HG03378 (cell line): ENCODE results near the gene NRF1.
A peak's percentile ranks its signal among the peaks of the same experiment; 100 is the strongest.
"Not testable (repeated sequence)": the region's sequence is repeated elsewhere in the genome, so short reads cannot be mapped to it uniquely, and the experiment has no call there.

Experiments used
- ATAC-seq: cut with Tn5 transposase; IDR thresholded peaks from one replicate; pipeline ENCODE4 v1.9.1; 2021; ENCODE audit warnings: mild to moderate bottlenecking, moderate library complexity; ENCODE audit not compliant: unreplicated experiment

The NRF1 gene

GRCh38 chr7:129611246-129612111, at the start of gene NRF1:
TSS of gene NRF1 (plus strand) at chr7:129611720. CDS start at chr7:129657352, 45,632 bp downstream.
- ATAC-seq: peak; percentile 48

- not testable (repeated sequence) for ATAC-seq
Measured at GRCh38 chr7:129566323-129566722, 45.2 kb upstream of the NRF1 start.

DNA sequence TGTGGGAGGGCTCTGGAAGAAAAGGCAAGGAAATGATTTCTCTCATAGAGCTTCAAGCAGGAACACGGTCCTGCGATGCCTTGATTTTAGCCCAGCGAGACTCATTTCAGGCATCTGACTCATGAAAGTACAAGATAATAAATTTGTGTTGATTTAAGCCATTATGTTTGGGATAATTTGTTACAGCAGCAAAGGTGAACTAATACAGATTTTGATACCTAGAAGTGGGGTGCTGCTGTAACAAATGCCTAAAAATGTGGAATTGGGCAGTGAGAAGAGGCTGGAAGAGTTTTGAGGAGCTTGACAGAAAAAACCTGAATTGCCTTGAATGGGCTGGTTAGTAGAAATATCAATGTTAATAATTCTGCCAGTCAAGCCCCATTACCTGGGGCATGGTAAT, 44.1 kb upstream of the NRF1 start:
- ATAC-seq: no peak

GRCh38 chr7:129568240-129568639, 43.3 kb upstream of the NRF1 start:
- ATAC-seq: no peak

GRCh38 chr7:129569326-129569725, 42.2 kb upstream of the NRF1 start:
- no peak for ATAC-seq

DNA sequence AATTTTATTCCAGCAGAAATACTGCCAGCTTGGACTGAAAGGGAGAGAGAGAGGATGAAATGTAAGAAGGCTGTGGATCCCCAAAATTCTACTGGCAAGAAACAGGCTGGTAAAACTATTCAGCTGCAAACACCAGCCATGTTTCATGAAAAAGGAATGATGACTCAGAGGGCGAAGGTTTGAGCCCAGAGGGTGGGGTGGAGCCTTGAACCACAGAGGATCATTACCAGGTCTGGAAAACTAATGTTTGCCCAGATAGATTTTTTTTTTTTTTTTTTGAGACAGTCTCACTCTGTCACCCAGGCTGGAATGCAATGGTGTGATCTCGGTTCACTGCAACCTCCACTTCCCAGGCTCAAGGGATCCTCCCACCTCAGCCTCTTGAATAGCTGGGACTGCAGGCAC, 41.7 kb upstream of the NRF1 start:
- ATAC-seq: no peak

DNA sequence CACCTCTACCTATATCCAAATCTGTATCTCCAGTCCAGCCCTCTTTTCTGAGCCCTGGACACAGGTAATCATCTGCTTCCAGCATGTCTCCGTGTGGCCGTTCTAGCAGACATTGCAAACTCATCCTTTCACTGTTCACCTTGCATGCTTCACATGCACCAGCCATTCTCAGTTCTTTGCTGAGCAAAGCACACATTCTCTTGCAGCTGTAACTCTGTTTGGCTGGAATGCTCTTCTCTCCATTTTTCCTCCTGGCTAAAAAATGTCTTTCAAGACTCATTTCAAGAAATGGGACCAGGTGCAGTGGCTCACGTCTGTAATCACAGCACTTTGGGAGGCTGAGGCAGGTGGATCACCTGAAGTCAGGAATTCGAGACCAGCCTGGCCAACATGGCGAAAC, 40.3 kb upstream of the NRF1 start:
- no peak for ATAC-seq

DNA sequence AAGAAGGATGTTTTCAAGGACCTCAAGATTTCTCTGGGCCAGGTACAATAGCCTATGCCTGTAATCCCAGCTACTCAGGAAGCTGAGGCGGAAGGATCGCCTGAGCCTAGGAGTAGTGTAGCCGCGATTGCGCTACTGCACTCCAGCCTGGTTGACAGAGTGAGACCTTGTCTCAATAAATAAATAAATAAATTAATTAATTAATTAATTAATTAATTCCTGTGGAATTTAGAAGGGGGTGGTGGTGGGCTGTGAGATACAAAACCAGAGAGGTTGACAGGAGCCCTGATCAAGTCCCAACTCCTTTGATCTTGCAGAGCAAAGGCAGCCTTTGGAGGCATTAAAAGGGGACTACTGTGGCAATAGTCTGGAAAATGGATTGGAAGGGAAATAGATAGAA, 39.3 kb upstream of the NRF1 start:
- ATAC-seq: no peak

DNA sequence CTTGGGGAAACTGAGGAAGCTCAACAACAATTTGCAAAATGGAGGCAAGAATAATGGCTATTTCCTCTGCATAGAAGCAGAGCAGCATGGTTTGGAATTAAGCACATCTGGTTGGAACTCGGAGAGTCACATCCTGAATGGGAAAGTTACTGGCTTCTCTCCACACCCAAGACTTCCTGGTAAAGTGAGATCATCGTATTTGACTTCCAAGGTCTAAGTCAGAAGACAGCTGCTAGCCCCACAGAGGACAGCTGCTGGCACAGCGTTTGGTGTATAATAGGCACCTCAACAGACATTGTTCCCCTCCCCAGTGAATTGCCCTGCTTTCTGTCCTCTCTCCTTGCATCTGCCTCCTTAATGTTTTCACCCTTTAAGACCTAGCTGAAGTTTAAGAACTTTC, 37.0 kb upstream of the NRF1 start:
- ATAC-seq: no peak

GRCh38 chr7:129575699-129576098, 35.8 kb upstream of the NRF1 start:
- ATAC-seq: no peak

- ATAC-seq: no peak
Measured at GRCh38 chr7:129576138-129576537, 35.4 kb upstream of the NRF1 start.

- ATAC-seq: no peak
Measured at GRCh38 chr7:129578829-129579228, 32.7 kb upstream of the NRF1 start.

DNA sequence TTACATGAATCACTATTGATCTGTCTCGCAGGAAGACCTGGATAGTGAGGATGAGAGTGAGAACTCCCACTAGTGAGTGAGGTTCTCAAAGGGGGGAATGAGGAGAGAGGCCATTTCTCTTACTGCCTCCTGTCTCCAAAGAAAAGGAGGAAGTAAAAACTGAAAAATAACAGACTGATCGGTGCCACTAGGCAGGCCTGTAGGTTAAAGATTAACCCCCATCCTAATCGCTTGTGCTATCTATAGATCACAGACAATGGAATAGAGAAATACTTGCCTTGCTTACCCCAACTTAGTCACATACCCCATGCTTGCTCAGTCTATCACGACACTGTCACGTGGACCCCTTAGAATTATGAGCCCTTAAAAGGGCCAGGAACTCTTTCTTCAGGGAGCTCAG, 25.3 kb upstream of the NRF1 start:
- ATAC-seq: not testable (repeated sequence)

DNA sequence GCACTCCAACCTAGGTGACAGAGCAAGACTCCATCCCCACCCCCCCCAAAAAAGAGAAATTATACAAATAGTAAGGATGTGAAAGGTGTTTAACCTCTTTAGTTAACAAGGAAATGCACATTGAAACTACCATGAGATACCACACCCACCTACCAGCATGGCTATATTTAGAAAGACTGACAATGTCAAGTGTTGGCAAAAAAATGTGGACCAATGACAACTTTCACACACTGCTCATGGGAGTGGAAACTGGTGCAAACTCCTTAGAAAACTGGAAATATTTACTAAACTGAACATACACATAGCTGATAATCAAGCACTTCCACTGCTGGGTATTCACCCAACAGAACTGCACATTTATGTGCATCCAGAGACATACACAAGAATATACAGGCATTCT, 23.3 kb upstream of the NRF1 start:
- ATAC-seq: no peak

DNA sequence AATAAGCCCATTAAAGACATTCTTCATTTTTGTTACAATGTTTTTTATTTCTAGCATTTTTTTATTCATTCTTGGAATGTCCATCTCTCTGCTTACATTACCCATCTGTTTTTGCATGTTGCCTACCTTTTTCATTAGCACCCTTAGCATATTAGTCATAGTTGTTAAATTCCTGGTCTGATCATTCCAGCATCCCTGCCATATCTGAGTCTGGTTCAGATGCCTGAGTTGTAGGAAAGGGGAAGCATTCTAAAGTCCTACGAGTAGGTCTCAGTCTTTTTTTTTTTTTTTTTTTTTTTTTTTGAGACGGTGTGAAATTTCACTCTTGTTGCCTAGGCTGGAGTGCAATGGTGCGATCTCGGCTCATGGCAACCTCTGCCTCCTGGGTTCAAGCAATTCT, 19.7 kb upstream of the NRF1 start:
- no peak for ATAC-seq

DNA sequence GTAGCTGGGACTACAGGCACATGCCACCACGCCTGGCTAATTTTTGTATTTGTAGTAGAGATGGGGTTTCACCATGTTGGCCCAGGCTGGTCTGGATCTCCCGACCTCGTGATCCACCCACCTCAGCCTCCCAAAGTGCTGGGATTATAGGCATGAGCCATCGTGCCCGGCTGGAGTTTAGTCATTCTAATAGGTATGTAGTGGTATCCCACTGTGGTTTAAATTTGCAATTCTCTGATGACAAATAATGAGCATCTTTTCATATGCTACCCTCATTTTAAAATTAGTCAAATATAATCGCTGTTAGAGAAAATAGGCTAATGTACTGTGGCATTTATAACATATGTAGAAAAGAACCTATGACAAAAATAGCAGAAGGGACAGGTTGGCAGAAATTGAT, 15.1 kb upstream of the NRF1 start:
- ATAC-seq: not testable (repeated sequence)

DNA sequence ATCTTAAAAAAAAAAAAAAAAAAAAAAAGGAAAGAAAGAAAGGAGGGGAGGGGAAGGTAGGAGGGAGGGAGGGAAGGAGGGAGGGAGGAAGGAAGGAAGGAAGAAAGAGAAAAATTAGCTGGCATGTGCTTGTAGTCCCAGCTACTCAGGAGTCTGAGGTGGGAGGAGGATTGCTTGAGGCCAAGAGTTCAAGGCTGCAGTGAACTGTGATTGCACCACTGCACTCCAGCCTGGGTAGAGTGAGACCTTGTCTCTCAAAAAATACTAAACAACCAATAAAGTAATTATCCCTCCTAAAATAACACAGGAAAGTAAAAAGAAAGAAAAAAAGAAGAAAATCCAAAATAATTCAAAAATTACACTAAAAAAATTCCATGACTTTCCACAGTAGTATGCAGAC, 13.8 kb upstream of the NRF1 start:
- ATAC-seq: no peak

GRCh38 chr7:129599174-129599573, 12.3 kb upstream of the NRF1 start:
- ATAC-seq: no peak

DNA sequence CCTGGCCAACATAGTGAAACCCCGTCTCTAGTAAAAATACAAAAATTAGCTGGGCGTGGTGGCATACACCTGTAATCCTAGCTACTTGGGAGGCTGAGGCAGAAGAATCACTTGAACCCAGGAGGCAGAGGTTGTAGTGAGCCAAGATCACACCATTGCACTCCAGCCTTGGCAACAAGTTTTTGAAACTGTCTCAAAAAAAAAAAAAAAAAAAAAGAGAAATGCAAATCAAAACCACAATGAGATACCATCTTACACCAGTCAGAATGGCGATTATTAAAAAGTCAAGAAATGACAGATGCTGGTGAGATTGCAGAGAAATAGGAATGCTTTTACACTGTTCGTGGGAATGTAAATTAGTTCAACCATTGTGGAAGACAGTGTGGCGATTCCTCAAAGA, 7.9 kb upstream of the NRF1 start:
- ATAC-seq: not testable (repeated sequence)

DNA sequence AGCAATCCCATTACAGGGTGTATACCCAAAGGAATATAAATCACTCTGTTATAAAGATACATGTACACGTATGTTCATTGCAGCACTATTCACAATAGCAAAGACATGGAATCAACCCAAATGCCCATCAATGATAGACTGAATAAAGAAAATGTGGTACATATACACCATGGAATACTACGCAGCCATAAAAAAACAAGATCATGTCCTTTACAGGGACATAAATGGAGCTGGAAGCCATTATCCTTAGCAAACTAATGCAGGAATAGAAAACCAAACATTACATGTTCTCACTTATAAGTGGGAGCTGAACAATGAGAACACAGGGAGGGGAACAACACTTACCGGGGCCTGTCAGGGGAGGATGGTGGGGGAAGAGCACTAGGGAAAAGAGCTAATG, 7.5 kb upstream of the NRF1 start:
- not testable (repeated sequence) for ATAC-seq

DNA sequence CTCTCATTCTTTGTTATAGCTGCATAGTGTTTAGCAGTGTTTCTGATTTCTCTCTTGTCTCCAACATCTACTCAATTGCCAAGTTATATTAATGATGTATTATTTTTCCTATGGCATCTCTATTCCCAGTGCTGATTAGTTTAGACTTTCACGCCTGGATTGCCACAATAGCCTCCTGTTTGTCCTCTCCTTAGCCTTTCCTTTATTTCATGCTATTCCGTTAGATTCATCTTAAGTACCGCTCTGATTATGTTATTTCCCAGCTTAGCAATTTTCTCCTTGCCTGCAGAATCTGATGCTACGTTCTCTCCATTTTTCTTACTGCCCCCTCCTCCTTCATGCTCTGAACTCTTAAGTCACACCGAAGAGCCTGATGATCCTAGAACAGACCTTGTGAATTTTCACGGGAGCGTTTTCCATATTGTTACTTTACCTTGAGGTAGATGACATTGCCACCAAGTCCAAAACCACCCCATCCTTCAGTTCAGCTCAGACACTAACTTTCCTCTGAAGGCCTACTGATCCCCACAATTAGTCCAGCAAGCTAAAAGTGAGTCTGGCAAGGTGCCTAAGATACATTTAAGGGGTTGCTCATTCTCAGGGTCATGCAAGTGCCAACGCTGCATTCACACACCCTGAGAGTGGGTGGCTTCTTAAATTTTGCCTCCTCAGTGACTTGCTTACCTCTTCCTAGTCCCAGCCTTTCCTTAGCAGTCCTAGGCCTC, 6.6 kb upstream of the NRF1 start:
- no peak for ATAC-seq

DNA sequence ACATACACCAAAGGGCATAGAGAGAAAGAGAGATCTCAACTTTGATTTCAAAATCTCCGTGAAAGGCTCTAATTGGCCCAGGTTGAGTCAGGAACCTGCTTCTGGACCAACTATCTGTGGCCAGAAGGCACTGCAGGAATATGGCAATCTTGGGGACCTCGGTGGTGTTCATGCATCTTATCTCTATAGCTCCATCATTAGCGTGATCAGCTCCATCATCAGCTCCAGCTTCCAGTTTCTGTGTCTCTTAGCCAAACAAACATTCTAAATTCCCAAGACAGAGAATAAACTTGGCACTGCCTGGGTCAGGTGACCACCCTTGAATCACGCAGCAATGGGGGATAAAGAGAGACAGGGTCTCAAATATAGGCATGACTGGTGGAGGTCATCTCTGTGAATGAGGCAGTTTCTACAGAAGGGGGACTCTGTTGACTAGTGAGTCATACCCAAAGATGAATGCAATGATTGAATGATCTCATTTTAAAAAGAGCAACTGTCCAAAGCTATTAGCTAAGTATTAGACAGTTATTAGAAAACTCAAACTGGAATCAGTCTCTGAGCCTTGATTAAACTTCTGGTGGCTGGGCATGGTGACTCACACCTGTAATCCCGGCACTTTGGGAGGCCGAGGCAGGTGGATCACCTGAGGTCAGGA, 5.4 kb upstream of the NRF1 start:
- ATAC-seq: no peak
